GM23338 (cell line): Measurements from ENCODE around the gene MDN1. TPM values are rescaled to one million over a fixed set of nuclear protein-coding genes. Genes with fewer than 3 reads are reported as not detected.

Source experiments
- ATAC-seq: fragments of 200-7000 bp; cut with Tn5 transposase; 3 replicates; pipeline ENCODE4 v1.9.1; 2020
- DNase-seq: peaks from one replicate; pipeline ENCODE4 v3.0.0-alpha.2; 2015; ENCODE audit warnings: low spot score
- H2AFZ ChIP-seq: fragments of 200-600 bp; sonication (generic); 2 replicates; pipeline ENCODE4 v1.8.0; 2016; ENCODE audit warnings: antibody characterized with exemption, mild to moderate bottlenecking, moderate library complexity
- H3F3A ChIP-seq: fragments of 200-600 bp; sonication (generic); replicated peaks from 2 replicates; pipeline ENCODE4 v1.8.0; 2017; ENCODE audit warnings: antibody characterized with exemption, mixed run types, low read depth
- H3K27ac ChIP-seq: fragments of 200-600 bp; sonication (generic); 2 replicates; pipeline ENCODE4 v1.6.1; 2016; ENCODE audit warnings: low read depth
- H3K27me3 ChIP-seq: fragments of 200-600 bp; sonication (generic); 2 replicates; pipeline ENCODE4 v1.8.0; 2016; ENCODE audit warnings: mild to moderate bottlenecking, mixed run types, moderate library complexity; ENCODE audit not compliant: insufficient read depth
- H3K36me3 ChIP-seq: fragments of 200-600 bp; sonication (generic); 2 replicates; pipeline ENCODE4 v1.8.0; 2016; ENCODE audit warnings: mild to moderate bottlenecking; ENCODE audit not compliant: insufficient read depth
- H3K4me1 ChIP-seq: fragments of 200-600 bp; sonication (generic); 2 replicates; pipeline ENCODE4 v1.8.0; 2016; ENCODE audit warnings: mild to moderate bottlenecking, moderate library complexity; ENCODE audit not compliant: insufficient read depth
- H3K4me2 ChIP-seq: fragments of 200-600 bp; sonication (generic); 2 replicates; pipeline ENCODE4 v1.7.1; 2017; ENCODE audit warnings: mixed run types
- H3K4me3 ChIP-seq: fragments of 200-600 bp; sonication (generic); 2 replicates; pipeline ENCODE4 v1.6.1; 2016; ENCODE audit warnings: mixed run types
- H3K79me2 ChIP-seq: fragments of 200-600 bp; sonication (generic); replicated peaks from 2 replicates; pipeline ENCODE4 v1.8.0; 2017; ENCODE audit warnings: mild to moderate bottlenecking; ENCODE audit not compliant: insufficient read depth
- H3K9me2 ChIP-seq: fragments of 200-600 bp; sonication (generic); 2 replicates; pipeline ENCODE4 v1.8.0; 2017; ENCODE audit not compliant: insufficient read depth
- H4K20me1 ChIP-seq: fragments of 200-600 bp; sonication (generic); replicated peaks from 2 replicates; pipeline ENCODE4 v1.8.0; 2017; ENCODE audit warnings: mild to moderate bottlenecking; ENCODE audit not compliant: insufficient read depth
- H3K27ac Mint-ChIP-seq: 2 replicates; pipeline ENCODE4 v1.8.0; 2020; ENCODE audit warnings: inconsistent platforms, mild to moderate bottlenecking, moderate library complexity, mixed read lengths
- H3K27me3 Mint-ChIP-seq: 3 replicates; pipeline ENCODE4 v1.8.0; 2022; ENCODE audit warnings: low read depth, mild to moderate bottlenecking, moderate library complexity, mixed read lengths, inconsistent platforms; ENCODE audit not compliant: insufficient read depth, poor library complexity
- H3K36me3 Mint-ChIP-seq: 3 replicates; pipeline ENCODE4 v1.8.0; 2021; ENCODE audit warnings: low read depth, mild to moderate bottlenecking, inconsistent platforms, moderate library complexity, mixed read lengths
- H3K4me1 Mint-ChIP-seq: 3 replicates; pipeline ENCODE4 v1.8.0; 2020; ENCODE audit warnings: mild to moderate bottlenecking, inconsistent platforms, mixed read lengths
- H3K4me3 Mint-ChIP-seq: 3 replicates; pipeline ENCODE4 v1.8.0; 2021; ENCODE audit warnings: moderate library complexity, mild to moderate bottlenecking, inconsistent platforms, mixed read lengths
- H3K9me3 Mint-ChIP-seq: 3 replicates; pipeline ENCODE4 v1.8.0; 2020; ENCODE audit warnings: moderate library complexity, mild to moderate bottlenecking, inconsistent platforms, mixed read lengths
- CREB1 ChIP-seq: fragments of 250-450 bp; sonication (Bioruptor Pico); IDR thresholded peaks from 2 replicates; pipeline ENCODE4 v1.5.0; 2020; ENCODE audit warnings: low read depth, mild to moderate bottlenecking, moderate library complexity
- CTCF ChIP-seq, 2 experiments: fragments of 200-600 bp in 1 of 2; sonication (generic) in 1 of 2; conservative IDR thresholded peaks; 2 replicates each; pipeline versions ENCODE4 v1.5.1 to v1.6.1; 2016 to 2017; ENCODE audit warnings: antibody characterized with exemption in 2 of 2, low read depth in 2 of 2, mild to moderate bottlenecking in 2 of 2, moderate library complexity in 1 of 2
- ETS1 ChIP-seq: IDR thresholded peaks from 2 replicates; pipeline ENCODE4 v1.6.1; 2016; ENCODE audit warnings: antibody characterized with exemption
- POLR2AphosphoS5 ChIP-seq: IDR thresholded peaks from 2 replicates; pipeline ENCODE4 v1.6.1; 2016; ENCODE audit warnings: antibody characterized with exemption, low read depth
- REST ChIP-seq: IDR thresholded peaks from one replicate; pipeline ENCODE4 v1.6.1; 2018; ENCODE audit warnings: antibody characterized with exemption; ENCODE audit not compliant: unreplicated experiment
- ZNF331 ChIP-seq: fragments of 250-450 bp; sonication (Bioruptor Pico); IDR thresholded peaks from 2 replicates; pipeline ENCODE4 v1.5.0; 2020; ENCODE audit warnings: low read depth, mild to moderate bottlenecking, moderate library complexity
- polyA plus RNA-seq: library from polyadenylated mRNA; unstranded; fragments of >200 nt; fragmentation: Nextera tagmentation; extraction: Ambion mirVana; gene quantifications from 2 replicates; pipeline ENCODE4 v1.2.1, GENCODE V29; 2016
- total RNA-seq: library from RNA; depleted of rRNA; stranded (reverse); fragments of >200 nt; shearing (Covaris generic); gene quantifications from 2 replicates; pipeline ENCODE4 v1.2.3, GENCODE V29; 2014

The MDN1 gene
- total and polyA plus RNA-seq, 2 experiments from 2014 or later, result 165 to 217 TPM

GRCh38 chr6:89702349-89702748, 117.2 kb downstream of the MDN1 start:
- 0 out of 2 replicates have a peak overlapping the region, but pooled peaks have one; percentile 71 for H3K27ac Mint-ChIP-seq

More at GRCh38 chr6:89702349-89702748, 117.2 kb downstream of the MDN1 start:
- ATAC-seq (no peak), DNase-seq (no peak)
- Mint-ChIP-seq H3K36me3 (peaks cover 88% of the 10 kb centered on the region), H3K4me1 (no peaks in the 10 kb centered on the region), H3K4me3 (no peak overlapping the region), H3K9me3 (no peaks in the 10 kb centered on the region; the same call in 2 of the 3 replicates), H3K27me3 (peaks cover 2% of the 10 kb centered on the region)
- TF ChIP-seq CTCF (conservative IDR thresholded peaks at IDR 0.05; ENCODE audit: low read depth in 2 of 2) (no peak), CREB1 (CRISPR knock-in tag) (no peak), ZNF331 (CRISPR knock-in tag) (no peak), ETS1 (no peak), POLR2AphosphoS5 (no peak), REST (no peak)
- Histone ChIP-seq H3K9me2 (no peaks in the 10 kb centered on the region), H2AFZ (no peak overlapping the region), H3K4me3 (no peak overlapping the region), H4K20me1 (no peaks in the 10 kb centered on the region), H3K36me3 (peaks cover 94% of the 10 kb centered on the region), H3F3A (no peaks in the 10 kb centered on the region), H3K4me1 (no peaks in the 10 kb centered on the region), H3K27ac (no peak overlapping the region; the same call in 1 of the 2 replicates), H3K4me2 (no peak overlapping the region), H3K79me2 (no peaks in the 10 kb centered on the region; the same call in 1 of the 2 replicates), H3K27me3 (no peaks in the 10 kb centered on the region)
